ENCODE results near the gene LGALS13.
"Not testable (repeated sequence)": the region's sequence is repeated elsewhere in the genome, so short reads cannot be mapped to it uniquely, and the experiment has no call there.

Gene LGALS13

DNA sequence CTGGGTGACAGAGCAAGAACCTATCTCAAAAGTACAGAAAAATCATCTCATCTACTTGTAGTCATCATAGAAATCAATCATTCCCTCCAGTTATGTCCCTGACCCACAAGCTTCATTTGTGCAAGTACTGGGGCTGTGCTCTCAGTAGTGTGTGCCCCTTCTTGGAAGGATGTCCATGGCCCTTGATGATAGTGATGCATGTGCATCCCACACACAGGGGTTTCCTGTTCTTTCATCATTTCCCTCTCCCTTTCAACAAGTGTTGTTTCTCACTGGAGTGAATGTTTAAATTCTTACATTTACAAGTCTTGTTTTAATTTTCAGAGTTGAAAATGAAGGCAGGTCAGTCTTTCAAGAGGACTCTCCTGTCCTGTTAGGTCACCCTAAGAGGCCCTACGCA lies 1.5 kb downstream of the LGALS13 start:
- H3K27ac ChIP-seq: no peak overlapping the region
- DNase-seq (ENCODE audit: low spot score): no peak
- ChIA-PET POLR2A (ENCODE audit: low non-redundant PET) (no interaction called here), CTCF (interaction anchor here (0.6 kb wide), 1 partner anchor 627 kb away, joined by 3 read pairs; no protein-coding TSS in a partner anchor)
- TF ChIP-seq, protein P1, sequence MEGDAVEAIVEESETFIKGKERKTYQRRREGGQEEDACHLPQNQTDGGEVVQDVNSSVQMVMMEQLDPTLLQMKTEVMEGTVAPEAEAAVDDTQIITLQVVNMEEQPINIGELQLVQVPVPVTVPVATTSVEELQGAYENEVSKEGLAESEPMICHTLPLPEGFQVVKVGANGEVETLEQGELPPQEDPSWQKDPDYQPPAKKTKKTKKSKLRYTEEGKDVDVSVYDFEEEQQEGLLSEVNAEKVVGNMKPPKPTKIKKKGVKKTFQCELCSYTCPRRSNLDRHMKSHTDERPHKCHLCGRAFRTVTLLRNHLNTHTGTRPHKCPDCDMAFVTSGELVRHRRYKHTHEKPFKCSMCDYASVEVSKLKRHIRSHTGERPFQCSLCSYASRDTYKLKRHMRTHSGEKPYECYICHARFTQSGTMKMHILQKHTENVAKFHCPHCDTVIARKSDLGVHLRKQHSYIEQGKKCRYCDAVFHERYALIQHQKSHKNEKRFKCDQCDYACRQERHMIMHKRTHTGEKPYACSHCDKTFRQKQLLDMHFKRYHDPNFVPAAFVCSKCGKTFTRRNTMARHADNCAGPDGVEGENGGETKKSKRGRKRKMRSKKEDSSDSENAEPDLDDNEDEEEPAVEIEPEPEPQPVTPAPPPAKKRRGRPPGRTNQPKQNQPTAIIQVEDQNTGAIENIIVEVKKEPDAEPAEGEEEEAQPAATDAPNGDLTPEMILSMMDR (conservative IDR thresholded peaks at IDR 0.05; ENCODE audit: low read depth): no peak

DNA sequence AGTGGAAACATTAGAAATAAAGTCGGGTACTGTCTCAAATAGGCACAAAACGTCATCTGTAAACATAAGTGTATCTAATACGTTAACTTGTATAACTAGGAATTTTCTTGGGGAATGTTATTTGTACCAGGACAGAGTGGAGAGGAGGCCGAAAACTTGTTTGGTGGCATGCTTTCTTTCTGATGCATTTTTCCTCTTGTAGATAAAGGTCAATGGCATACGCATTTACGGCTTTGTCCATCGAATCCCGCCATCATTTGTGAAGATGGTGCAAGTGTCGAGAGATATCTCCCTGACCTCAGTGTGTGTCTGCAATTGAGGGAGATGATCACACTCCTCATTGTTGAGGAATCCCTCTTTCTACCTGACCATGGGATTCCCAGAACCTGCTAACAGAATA lies 4.7 kb downstream of the LGALS13 start:
- DNase-seq (ENCODE audit: low spot score): no peak
- TF ChIP-seq, protein P1 (conservative IDR thresholded peaks at IDR 0.05; ENCODE audit: low read depth): no peak
- ChIA-PET POLR2A (ENCODE audit: low non-redundant PET) (no interaction called here), CTCF (no interaction called here)
- H3K27ac ChIP-seq: no peak overlapping the region

DNA sequence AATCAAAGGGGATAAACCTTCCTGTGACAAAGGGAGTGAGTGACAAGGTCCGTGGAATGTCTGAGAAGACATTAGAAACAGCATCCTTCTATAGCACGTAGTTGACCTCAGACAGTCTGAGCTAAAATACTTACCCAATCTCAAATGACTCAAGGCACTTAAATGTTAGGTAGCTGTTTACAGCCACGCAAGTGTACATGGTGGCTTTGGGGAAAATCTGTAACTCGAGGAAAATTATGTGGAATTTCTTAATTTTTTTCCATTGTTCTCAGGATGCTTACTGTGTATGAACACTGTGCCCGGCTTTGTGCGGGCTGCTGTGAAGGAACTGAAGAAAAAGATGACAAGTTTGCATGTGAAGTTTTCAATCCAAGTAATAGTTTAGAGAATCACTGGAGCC lies 5.2 kb downstream of the LGALS13 start:
- ChIA-PET POLR2A (ENCODE audit: low non-redundant PET) (no interaction called here), CTCF (no interaction called here)
- TF ChIP-seq, protein P1 (conservative IDR thresholded peaks at IDR 0.05; ENCODE audit: low read depth): no peak
- no peak overlapping the region for H3K27ac ChIP-seq
- DNase-seq (ENCODE audit: low spot score): no peak

DNA sequence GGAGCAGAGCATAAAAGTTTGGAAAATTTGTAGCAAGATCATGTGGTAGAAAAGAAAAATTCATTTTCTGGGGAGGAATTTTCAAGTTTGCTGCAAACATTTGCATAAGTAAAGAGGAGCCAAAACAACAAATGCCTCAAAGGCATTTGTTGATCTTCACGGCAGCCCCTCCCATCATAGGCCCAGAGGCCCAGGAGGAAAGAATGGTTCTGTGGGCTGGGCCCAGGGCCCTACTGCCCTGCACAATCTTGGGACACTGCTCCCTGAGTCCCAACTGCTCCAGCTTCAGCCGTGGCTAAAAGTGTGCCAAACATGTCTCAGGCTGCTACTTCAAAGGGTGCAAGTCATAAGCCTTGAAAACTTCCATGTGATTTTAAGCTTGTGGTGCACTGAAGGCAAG lies 11.3 kb downstream of the LGALS13 start:
- ChIA-PET CTCF (no interaction called here), POLR2A (ENCODE audit: low non-redundant PET) (no interaction called here)
- H3K27ac ChIP-seq: no peak overlapping the region
- TF ChIP-seq, protein P1 (conservative IDR thresholded peaks at IDR 0.05; ENCODE audit: low read depth): no peak
- no peak for DNase-seq (ENCODE audit: low spot score)

DNA sequence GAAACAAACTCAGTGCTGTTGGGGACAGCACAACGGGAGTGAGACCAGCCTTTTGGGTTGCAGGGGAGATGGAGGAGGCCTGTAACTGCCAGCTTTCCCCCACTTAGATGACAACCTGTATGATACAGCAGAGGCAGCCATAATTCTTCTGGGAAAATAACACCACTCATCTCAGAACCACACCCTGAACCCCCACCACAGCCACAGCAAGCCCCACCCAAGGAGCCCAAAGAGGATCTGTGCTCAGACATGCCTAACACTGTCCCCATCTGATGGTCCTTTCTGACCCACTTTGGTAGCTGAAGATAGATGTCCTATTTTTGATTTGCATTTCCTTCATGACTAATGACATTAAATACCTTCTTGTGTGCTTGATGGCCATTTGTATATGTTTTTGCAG lies 15.4 kb downstream of the LGALS13 start:
- TF ChIP-seq, protein P1 (conservative IDR thresholded peaks at IDR 0.05; ENCODE audit: low read depth): no peak

DNA sequence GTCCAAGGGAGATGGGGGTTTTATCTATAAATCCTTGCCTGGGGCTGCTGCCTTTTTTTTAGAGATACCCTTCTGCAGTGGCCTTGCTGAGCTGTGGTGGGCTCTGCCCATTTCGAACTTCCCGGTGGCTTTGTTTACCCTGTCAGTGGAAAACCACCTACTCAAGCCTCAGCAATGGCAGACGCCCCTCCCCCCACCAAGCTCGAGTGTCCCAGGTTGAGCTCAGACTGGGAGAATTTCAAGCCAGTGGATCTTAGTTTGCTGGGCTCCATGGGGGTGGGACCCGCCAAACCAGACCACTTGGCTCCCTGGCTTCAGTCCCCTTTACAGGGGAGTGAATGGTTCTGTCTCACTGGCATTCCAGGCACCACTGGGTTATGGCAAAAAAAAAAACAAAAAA lies 21.6 kb downstream of the LGALS13 start:
- DNase-seq (ENCODE audit: low spot score): no peak
- CTCF ChIA-PET: interaction anchor here (0.6 kb wide), 1 partner anchor 73 kb away, joined by 3 read pairs; no protein-coding TSS in a partner anchor
- H3K27ac ChIP-seq: no peak overlapping the region
- POLR2A ChIA-PET (ENCODE audit: low non-redundant PET): no interaction called here
- TF ChIP-seq, protein P1 (conservative IDR thresholded peaks at IDR 0.05; ENCODE audit: low read depth): no peak

More for the DNA sequence above, 15.4 kb downstream of the LGALS13 start:
- no peak overlapping the region for H3K27ac ChIP-seq
- no peak for DNase-seq (ENCODE audit: low spot score)
- ChIA-PET CTCF (no interaction called here), POLR2A (ENCODE audit: low non-redundant PET) (no interaction called here)

DNA sequence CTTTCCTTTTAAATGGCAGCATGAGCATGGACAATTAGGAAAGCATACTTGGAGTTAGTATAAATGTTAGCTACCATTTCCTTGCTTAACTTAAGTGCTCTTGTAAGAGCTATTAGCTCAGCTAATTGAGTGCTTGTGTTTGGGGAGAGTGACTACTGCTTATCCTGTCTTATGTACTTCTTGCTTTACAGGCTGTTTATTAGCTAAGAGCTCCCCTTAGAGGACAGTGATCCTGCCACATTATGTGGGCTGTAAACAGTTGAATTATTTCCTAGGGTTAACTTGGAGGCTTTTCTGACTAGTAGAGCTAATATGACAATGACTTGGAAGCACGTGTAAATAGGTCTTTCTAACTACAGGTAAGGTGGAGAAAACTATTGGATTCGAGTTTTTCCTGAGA lies 25.3 kb downstream of the LGALS13 start:
- DNase-seq (ENCODE audit: low spot score); H3K27ac ChIP-seq; POLR2A ChIA-PET (ENCODE audit: low non-redundant PET): not testable (repeated sequence)
- CTCF ChIA-PET: interaction anchor here (0.6 kb wide), 2 partner anchors 171 to 753 kb away, joined by 6 to 7 read pairs; no protein-coding TSS in a partner anchor

Measured in RWPE1 (cell line).